OCI-LY3 (cell line): Measurements from ENCODE around the gene SRGAP2B.
"Not testable (repeated sequence)": the region's sequence is repeated elsewhere in the genome, so short reads cannot be mapped to it uniquely, and the experiment has no call there.

Experiments used
- EZH2phosphoT487 ChIP-seq: fragments of 200-600 bp; shearing (Covaris generic); IDR thresholded peaks from 2 replicates; pipeline ENCODE4 v1.6.1; 2018; ENCODE audit warnings: antibody characterized with exemption, mixed run types, low read depth
- TF ChIP-seq, protein P1 (sequence below): fragments of 200-600, 300-600 bp; sonication (generic); IDR thresholded peaks from 2 replicates; pipeline ENCODE4 v1.5.1; 2014; ENCODE audit warnings: antibody characterized with exemption, low read length, low read depth

DNA sequence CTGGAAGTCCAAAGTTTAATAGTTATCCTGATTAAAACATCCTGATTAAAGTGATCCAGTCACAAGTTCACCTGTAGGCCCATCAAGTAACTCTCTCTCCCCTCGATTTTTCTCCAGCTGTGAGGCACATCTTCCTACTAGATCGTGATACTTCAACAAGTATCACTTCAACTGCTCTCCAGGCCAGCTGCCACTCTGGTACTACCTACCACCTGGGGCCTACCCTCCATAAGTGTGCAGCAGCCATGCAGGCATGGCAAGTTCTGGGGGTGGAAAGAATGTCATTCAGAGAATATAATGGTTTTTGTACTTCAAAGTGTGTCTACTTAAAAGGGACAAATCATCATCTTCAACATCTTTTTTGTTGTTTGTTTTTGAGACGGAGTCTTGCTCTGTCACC is 14.9 kb downstream of the SRGAP2B start:
- TF ChIP-seq, protein P1, sequence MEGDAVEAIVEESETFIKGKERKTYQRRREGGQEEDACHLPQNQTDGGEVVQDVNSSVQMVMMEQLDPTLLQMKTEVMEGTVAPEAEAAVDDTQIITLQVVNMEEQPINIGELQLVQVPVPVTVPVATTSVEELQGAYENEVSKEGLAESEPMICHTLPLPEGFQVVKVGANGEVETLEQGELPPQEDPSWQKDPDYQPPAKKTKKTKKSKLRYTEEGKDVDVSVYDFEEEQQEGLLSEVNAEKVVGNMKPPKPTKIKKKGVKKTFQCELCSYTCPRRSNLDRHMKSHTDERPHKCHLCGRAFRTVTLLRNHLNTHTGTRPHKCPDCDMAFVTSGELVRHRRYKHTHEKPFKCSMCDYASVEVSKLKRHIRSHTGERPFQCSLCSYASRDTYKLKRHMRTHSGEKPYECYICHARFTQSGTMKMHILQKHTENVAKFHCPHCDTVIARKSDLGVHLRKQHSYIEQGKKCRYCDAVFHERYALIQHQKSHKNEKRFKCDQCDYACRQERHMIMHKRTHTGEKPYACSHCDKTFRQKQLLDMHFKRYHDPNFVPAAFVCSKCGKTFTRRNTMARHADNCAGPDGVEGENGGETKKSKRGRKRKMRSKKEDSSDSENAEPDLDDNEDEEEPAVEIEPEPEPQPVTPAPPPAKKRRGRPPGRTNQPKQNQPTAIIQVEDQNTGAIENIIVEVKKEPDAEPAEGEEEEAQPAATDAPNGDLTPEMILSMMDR, result not testable (repeated sequence)
- TF ChIP-seq EZH2phosphoT487, result not testable (repeated sequence)
